Cerebellar cortex (tissue), 1 donor: Measurements from ENCODE around the gene MYOG.

Source experiments
- DNase-seq: peaks from one replicate; pipeline ENCODE4 v3.0.0-alpha.2; 2015; ENCODE audit warnings: low spot score

MYOG gene

GRCh38 chr1:203072002-203072602 is 13.7 kb downstream of the MYOG start:
- no peak for DNase-seq

GRCh38 chr1:203069030-203069747 is 16.6 kb downstream of the MYOG start:
- no peak for DNase-seq

GRCh38 chr1:203066965-203067364 is 18.8 kb downstream of the MYOG start:
- DNase-seq = no peak

- no peak for DNase-seq
Observed at GRCh38 chr1:203065986-203066385, 19.8 kb downstream of the MYOG start.

GRCh38 chr1:203065191-203065590 is 20.6 kb downstream of the MYOG start:
- no peak for DNase-seq

- no peak for DNase-seq
Observed at GRCh38 chr1:203063287-203063686, 22.5 kb downstream of the MYOG start.

GRCh38 chr1:203060115-203060514 is 25.7 kb downstream of the MYOG start:
- no peak for DNase-seq

- no peak for DNase-seq
Observed at GRCh38 chr1:203059485-203059884, 26.3 kb downstream of the MYOG start.

GRCh38 chr1:203058676-203058935 is 27.2 kb downstream of the MYOG start:
- DNase-seq = no peak

GRCh38 chr1:203057911-203058675 is 27.7 kb downstream of the MYOG start:
- no peak for DNase-seq

- DNase-seq = no peak
Observed at GRCh38 chr1:203056516-203056915, 29.3 kb downstream of the MYOG start.

- DNase-seq = no peak
Observed at GRCh38 chr1:203056012-203056411, 29.8 kb downstream of the MYOG start.

- no peak for DNase-seq
Observed at GRCh38 chr1:203055161-203055799, 30.5 kb downstream of the MYOG start.

- DNase-seq = no peak
Observed at GRCh38 chr1:203054642-203055041, 31.2 kb downstream of the MYOG start.

GRCh38 chr1:203054184-203054583 is 31.6 kb downstream of the MYOG start:
- no peak for DNase-seq

- DNase-seq = no peak
Observed at GRCh38 chr1:203052601-203053000, 33.2 kb downstream of the MYOG start.

GRCh38 chr1:203051841-203052324 is 33.9 kb downstream of the MYOG start:
- no peak for DNase-seq

- DNase-seq = no peak
Observed at GRCh38 chr1:203050826-203051225, 35.0 kb downstream of the MYOG start.

GRCh38 chr1:203049576-203050180 is 36.1 kb downstream of the MYOG start:
- DNase-seq = no peak

- DNase-seq = no peak
Observed at GRCh38 chr1:203049077-203049476, 36.7 kb downstream of the MYOG start.

GRCh38 chr1:203048555-203049051 is 37.2 kb downstream of the MYOG start:
- peak; percentile 79 for DNase-seq

GRCh38 chr1:203048086-203048485 is 37.7 kb downstream of the MYOG start:
- no peak for DNase-seq
